Measurements from ENCODE around the gene SALL1. TPM values are rescaled to one million over a fixed set of nuclear protein-coding genes. Genes with fewer than 3 reads are reported as not detected.

The SALL1 gene
- total RNA-seq, 1 experiment from 2014 or later = not detected

DNA sequence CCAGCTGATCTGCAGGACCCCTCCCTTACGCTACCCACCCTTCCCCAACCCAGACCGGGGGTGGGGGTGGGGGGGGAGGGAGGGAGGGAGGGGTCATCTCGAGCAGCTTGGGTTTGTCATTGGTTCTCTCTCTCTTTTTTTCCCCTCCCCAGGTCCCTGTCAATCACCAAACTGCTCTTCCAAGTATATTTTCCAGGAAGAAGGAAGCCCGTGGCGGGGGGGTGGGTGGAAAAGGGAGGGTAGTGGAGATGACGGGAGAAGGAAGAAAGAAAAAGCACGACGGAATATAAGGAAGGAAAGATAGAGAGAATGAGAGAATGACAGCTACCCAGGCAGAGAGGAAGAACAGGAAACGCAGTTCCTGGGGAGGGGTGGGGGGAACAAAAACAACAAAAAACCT lies 17.9 kb downstream of the SALL1 start:
- Histone ChIP-seq H3K4me2 (ENCODE audit: low read length) (no peak overlapping the region), H3K9me3 (ENCODE audit: control insufficient read depth in 1 of 2, insufficient read depth in 1 of 2, low read depth in 1 of 2, low read length in 2 of 2) (no peaks in the 10 kb centered on the region), H2AFZ (ENCODE audit: low read depth, low read length, poor library complexity, severe bottlenecking) (no peak overlapping the region), H3K9me2 (ENCODE audit: insufficient read depth) (no peaks in the 10 kb centered on the region), H3K9ac (ENCODE audit: low read length) (no peak overlapping the region), H3K4me3 (replicated peaks in 1 of 2; ENCODE audit: low read depth in 1 of 2, low read length in 2 of 2) (no peak overlapping the region), H3K4me1 (ENCODE audit: control insufficient read depth in 1 of 2, insufficient read depth in 2 of 2, low read length in 2 of 2) (no peaks in the 10 kb centered on the region), H3K79me2 (ENCODE audit: insufficient read depth, low read length) (no peaks in the 10 kb centered on the region), H3K36me3 (ENCODE audit: control insufficient read depth in 1 of 2, insufficient read depth in 2 of 2, low read length in 2 of 2) (no peaks in the 10 kb centered on the region), H4K20me1 (ENCODE audit: insufficient read depth) (no peaks in the 10 kb centered on the region), H3K27me3 (ENCODE audit: insufficient read depth, low read length) (no peaks in the 10 kb centered on the region), H3K27ac (ENCODE audit: low read depth, low read length) (no peak overlapping the region)
- BruUV-seq (replicated peaks) = no TSS peak
- RAD21 ChIA-PET (ENCODE audit: low non-redundant PET in 1 of 2, low total read pairs in 2 of 2, uncharacterized antibody in 2 of 2, unreplicated experiment in 2 of 2) = no interaction called here
- DNase-seq (ENCODE audit: low read depth, low spot score) = no peak
- no peak for TF ChIP-seq EGR1 (IDR thresholded peaks at IDR 0.05; ENCODE audit: low read depth)
- no peak for TF ChIP-seq EZH2 (IDR thresholded peaks at IDR 0.05)
- TF ChIP-seq, protein P1, sequence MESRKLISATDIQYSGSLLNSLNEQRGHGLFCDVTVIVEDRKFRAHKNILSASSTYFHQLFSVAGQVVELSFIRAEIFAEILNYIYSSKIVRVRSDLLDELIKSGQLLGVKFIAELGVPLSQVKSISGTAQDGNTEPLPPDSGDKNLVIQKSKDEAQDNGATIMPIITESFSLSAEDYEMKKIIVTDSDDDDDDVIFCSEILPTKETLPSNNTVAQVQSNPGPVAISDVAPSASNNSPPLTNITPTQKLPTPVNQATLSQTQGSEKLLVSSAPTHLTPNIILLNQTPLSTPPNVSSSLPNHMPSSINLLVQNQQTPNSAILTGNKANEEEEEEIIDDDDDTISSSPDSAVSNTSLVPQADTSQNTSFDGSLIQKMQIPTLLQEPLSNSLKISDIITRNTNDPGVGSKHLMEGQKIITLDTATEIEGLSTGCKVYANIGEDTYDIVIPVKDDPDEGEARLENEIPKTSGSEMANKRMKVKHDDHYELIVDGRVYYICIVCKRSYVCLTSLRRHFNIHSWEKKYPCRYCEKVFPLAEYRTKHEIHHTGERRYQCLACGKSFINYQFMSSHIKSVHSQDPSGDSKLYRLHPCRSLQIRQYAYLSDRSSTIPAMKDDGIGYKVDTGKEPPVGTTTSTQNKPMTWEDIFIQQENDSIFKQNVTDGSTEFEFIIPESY (IDR thresholded peaks at IDR 0.05; ENCODE audit: extremely low read depth, insufficient replicate concordance, low read length) = no peak
- no peak for TF ChIP-seq SIN3A (IDR thresholded peaks at IDR 0.05; ENCODE audit: low read depth)
- no peak for TF ChIP-seq ZFX (IDR thresholded peaks at IDR 0.05)
- no peak for TF ChIP-seq YY1 (IDR thresholded peaks at IDR 0.05; ENCODE audit: extremely low read depth, insufficient replicate concordance, low read depth, low read length)
- TF ChIP-seq JUND (IDR thresholded peaks at IDR 0.05) = no peak
- TF ChIP-seq POLR2AphosphoS5 (IDR thresholded peaks at IDR 0.05; ENCODE audit: low read depth, low read length) = no peak
- TF ChIP-seq, protein P2, sequence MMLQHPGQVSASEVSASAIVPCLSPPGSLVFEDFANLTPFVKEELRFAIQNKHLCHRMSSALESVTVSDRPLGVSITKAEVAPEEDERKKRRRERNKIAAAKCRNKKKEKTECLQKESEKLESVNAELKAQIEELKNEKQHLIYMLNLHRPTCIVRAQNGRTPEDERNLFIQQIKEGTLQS (IDR thresholded peaks at IDR 0.05) = no peak
- TF ChIP-seq, protein P3, sequence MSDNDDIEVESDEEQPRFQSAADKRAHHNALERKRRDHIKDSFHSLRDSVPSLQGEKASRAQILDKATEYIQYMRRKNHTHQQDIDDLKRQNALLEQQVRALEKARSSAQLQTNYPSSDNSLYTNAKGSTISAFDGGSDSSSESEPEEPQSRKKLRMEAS (IDR thresholded peaks at IDR 0.05) = no peak
- POLR2A ChIA-PET = no interaction called here
- CTCF ChIA-PET = no interaction called here
- ATAC-seq = no peak
- intact Hi-C loops (cut with micrococcal nuclease) = no loop called here
